Measurements from ENCODE around the gene SGK2. TPM values are rescaled to one million over a fixed set of nuclear protein-coding genes. Genes with fewer than 3 reads are reported as not detected.

SGK2 gene
- not detected in 2 replicates for total RNA-seq

- peak in 1 of 2 donors; percentile 44 for DNase-seq (ENCODE audit: low read depth in 2 of 2)
Observed at GRCh38 chr20:43558412-43559146, at the start of gene SGK2. Gene SGK2 (plus strand): TSS chr20:43559027. CDS start chr20:43566496, 7,469 bp downstream.

DNA sequence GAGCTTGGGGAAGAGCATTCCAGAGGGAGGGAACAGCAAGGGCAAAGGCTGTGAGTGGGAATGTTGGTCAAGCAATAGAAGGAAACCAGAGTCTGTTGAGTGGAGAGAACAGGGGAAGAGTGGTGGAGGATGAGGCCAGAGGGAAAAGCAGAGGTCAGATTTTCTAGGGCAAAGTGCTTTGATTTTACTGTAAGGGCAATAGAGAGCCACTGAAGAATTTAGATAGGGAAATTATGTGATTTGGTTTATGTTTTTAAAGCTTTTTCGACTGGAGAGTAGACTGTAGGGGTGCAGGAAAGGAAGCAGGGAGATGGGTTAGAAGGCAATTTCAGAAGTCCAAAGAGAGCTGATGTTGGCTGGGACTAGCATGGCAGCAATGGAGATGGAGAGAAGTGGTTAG lies 46.9 kb upstream of the SGK2 start:
- no peak for DNase-seq (ENCODE audit: low read depth in 2 of 2)

DNA sequence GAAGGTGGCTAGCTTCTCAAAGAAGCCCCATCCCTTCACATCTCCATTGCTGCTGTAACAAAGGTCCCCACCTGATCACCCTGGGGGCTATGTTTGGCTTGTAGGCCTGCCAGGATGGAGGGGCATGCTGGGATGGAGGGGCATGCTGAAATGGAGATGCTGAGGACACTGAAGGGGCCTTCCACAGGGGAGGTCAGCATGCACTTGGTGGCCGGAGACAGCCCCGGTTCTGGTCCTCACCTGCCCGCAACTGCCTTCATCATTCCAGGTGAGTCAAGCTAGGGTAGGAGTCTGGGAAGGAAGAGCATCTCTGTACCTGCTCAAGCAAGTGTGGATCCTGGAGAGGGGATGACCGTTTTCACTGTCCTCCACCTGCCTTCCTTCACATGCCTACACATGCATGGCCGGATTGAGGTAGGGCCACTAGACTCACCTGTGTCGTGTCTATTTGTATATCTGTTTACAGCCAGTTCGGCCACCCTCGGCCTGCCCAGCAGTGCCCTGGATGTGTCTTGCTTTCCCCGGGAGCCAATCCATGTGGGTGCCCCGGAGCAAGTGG lies 45.4 kb upstream of the SGK2 start:
- no peak for DNase-seq (ENCODE audit: low read depth in 2 of 2)

DNA sequence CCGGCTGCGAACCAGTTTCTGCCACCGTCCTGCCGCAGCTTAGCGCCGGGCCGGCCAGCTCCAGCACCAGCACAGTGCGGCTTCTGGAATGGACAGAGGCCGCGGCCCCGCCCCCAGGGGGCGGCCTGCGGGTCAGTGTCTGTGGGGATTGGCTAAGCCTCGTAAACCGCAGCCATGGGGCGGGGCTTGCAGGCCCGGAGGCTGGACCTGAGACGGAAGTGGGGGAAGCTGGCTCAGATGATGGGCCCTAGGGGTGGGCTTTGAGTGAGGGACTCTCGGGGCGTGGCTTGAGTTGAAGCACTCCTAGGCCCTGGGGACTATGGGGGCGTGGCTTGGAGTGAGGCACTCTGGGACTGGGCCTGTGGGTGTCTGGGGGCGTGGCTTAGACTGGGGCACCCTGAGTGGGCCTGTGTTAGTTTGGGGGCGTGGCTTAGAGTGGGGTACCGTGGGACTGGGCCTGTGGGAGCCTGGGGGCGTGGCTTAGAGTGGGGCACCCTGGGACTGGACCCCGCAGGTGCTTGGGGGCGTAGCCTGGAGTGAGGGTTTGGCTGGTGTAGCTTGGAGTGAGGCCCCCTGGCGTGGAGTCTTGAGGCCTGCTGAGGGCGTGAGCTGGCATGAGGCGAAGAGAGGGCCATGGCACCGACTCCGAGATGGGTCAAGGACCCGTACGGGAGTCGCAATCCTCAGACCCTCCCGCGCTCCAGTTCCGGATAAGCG lies 44.7 kb upstream of the SGK2 start:
- peak; percentile 98 to 99 for DNase-seq (ENCODE audit: low read depth in 2 of 2)

DNA sequence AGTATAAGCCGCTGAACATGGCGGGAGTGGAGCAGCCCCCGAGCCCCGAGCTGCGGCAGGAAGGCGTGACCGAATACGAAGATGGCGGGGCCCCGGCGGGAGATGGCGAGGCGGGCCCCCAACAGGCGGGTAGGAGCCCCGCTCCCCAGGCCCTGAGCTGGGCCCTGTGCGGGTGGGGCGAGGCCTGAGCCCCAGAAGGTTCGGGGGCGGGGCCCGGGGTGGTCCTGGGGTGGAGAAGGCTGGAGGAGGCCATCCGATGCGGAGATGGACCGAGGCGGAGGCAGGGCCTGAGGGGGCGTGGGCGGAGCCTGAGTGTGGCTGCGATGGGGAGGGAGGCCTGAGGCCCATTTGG lies 44.2 kb upstream of the SGK2 start:
- no peak for DNase-seq (ENCODE audit: low read depth in 2 of 2)

- no peak for DNase-seq (ENCODE audit: low read depth in 2 of 2)
Observed at GRCh38 chr20:43515628-43516027, 43.2 kb upstream of the SGK2 start.

- DNase-seq (ENCODE audit: low read depth in 2 of 2) = no peak
Observed at GRCh38 chr20:43516251-43516824, 42.5 kb upstream of the SGK2 start.

DNA sequence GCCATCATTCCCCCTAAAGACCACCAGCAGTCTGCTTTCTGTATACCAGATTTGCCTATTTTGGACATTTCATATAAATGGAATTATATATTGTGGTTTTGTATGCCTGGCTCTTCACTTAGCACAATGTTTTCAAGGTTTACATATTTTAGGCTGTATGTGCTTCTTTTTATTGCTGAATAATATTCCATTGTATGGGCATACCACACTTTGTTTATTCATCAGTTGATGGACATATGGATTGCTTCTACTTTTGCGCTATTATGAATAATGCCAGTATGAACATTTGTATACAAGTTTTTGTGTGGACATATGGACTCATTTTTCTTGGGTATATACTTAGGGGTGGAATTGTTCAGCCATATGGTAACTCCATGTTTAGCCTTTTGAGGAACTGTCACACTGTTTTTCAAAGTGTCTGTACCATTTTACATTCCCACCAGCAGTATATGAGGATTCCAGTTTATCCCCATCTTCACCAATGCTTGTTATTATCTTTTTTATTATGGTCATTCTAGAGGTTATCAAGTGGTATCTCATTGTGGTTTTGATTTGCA lies 38.7 kb upstream of the SGK2 start:
- DNase-seq (ENCODE audit: low read depth in 2 of 2) = no peak

GRCh38 chr20:43525021-43525420 lies 33.8 kb upstream of the SGK2 start:
- no peak for DNase-seq (ENCODE audit: low read depth in 2 of 2)

GRCh38 chr20:43528258-43528875 lies 30.5 kb upstream of the SGK2 start:
- DNase-seq (ENCODE audit: low read depth in 2 of 2) = no peak

DNA sequence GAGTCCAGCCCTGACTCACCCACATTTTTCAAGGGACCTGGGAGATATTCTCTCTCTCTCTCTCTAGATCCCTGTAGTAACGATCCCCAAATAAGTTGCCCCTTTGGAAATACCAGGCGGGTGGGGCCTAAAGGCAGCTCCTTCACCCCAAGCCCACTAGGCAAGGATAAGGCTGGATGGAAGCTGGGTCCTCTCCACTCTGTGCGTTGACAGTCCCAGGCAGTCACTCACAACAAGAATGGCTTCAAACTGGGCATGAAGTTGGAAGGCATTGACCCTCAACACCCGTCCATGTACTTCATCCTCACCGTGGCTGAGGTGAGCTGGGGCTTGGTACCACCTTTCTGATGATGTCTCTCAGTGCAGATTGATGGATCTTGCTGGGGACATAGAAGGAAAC lies 29.8 kb upstream of the SGK2 start:
- DNase-seq (ENCODE audit: low read depth in 2 of 2) = no peak

GRCh38 chr20:43529457-43530153 lies 29.2 kb upstream of the SGK2 start:
- DNase-seq (ENCODE audit: low read depth in 2 of 2) = no peak

DNA sequence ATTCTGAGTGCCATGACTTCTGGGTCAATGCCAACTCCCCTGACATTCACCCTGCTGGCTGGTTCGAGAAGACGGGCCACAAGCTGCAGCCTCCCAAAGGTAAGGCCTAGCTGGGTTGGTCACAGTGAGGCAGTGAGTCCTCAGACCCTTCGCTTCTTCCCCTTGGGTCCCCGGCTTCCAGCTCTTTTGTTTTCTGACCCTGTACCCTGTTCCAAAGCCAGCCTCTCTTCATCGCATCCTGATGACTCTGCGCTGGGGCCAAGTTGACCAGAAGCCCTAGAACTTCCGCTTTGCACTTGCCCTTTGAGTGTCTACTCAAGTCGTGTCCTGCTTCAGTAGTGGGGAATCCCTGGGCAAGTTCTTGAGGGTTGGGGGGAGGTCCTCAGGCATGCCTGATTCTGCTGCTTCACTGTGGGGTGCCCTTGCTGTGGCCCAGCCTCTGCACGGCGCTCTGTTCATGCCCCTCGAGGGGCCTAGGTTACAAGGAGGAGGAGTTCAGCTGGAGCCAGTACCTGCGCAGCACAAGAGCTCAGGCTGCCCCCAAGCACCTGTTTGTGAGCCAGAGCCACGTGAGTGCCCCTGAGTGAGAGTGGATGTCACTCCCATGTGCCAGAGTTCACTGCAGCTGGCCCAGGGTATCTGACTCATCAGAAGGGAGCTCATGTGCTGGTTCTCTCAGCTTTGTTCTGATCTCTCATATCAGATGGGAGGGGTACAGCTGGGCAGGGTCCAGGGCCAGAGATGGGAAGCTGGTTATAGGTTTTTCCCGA lies 28.3 kb upstream of the SGK2 start:
- DNase-seq (ENCODE audit: low read depth in 2 of 2) = no peak

GRCh38 chr20:43531091-43531443 lies 27.8 kb upstream of the SGK2 start:
- no peak for DNase-seq (ENCODE audit: low read depth in 2 of 2)

DNA sequence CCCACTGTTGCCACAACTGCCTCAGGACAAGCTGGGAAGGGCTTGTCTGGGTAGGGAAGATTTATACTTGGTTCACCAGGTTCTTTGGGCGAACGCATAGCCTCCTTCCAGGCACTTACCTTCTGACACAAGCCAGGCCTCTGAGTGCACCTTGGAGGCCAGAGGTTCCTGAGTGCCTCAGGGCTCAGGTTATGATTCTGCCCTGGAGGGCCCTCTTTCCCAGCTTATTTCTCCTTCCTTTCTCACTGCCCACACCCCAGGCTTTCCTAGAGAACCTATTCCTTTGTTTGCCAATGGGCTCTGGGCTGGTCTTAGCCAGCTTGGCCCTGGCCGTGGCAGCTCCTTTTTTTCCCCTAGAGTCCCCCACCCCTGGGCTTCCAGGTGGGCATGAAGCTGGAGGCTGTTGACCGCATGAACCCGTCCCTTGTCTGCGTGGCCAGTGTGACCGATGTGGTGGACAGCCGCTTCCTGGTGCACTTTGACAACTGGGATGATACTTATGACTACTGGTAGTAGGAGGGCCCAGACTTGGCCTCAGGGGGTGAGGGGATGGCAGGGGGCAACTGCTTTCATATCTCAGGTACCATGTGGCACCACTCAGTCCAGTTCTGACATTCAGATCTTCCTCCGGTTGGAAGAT lies 26.3 kb upstream of the SGK2 start:
- DNase-seq (ENCODE audit: low read depth in 2 of 2) = no peak

DNA sequence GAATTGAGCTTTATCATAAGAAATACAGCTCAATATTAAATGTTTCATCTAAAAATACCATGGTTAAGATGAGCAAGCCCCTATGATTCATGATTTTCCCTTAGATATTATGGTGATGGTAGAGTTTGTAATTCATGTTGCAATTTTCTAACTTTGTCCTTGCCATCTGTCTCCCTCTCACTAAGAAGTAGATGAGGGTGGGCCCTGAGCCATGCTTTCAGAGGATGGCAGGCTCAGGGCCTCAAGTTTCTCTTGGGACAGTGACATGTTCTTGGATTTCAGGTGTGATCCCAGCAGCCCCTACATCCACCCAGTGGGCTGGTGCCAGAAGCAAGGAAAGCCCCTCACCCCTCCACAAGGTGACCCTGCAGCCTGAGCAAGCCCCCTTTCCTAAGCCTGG lies 25.8 kb upstream of the SGK2 start:
- DNase-seq (ENCODE audit: low read depth in 2 of 2) = no peak

GRCh38 chr20:43534016-43534415 lies 24.8 kb upstream of the SGK2 start:
- DNase-seq (ENCODE audit: low read depth in 2 of 2) = no peak

DNA sequence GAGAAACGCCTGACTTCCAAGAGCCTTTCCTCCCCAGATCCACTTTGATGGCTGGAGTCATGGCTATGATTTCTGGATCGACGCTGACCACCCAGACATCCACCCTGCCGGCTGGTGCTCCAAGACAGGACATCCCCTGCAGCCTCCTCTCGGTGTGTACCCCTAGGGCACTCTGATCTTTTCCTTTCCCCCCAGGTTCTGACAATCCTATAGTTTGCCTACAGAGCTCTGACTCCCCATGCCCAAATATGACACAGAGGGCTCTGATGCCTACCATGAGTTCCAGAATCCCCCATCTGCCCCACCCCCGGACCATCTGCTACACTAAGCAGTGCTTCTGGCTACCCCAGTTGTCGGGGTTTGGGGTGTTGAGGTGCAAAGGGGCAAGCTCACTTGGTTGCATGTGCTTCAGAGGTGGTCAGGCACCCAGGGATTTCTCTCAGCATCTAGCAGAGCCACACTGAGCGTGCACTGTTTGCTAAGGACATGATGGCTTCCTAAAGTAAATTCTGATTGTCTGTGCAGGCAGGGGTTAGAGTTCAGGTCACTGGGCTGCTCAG lies 24.0 kb upstream of the SGK2 start:
- no peak for DNase-seq (ENCODE audit: low read depth in 2 of 2)

- no peak for DNase-seq (ENCODE audit: low read depth in 2 of 2)
Observed at GRCh38 chr20:43535370-43536004, 23.3 kb upstream of the SGK2 start.
